Stimulated activated CD8-positive, alpha-beta memory T cell treated with anti-CD3 and anti-CD28 coated beads, Interleukin-4, amount 100 ng/mL, for 24 hours (primary cell): Measurements from ENCODE around the gene SMIM11.
"Not testable (repeated sequence)": the region's sequence is repeated elsewhere in the genome, so short reads cannot be mapped to it uniquely, and the experiment has no call there.

Source experiments
- DNase-seq: peaks from one replicate; pipeline ENCODE4 v3.0.0-alpha.2; 2020; ENCODE audit warnings: low read depth

Gene SMIM11

DNA sequence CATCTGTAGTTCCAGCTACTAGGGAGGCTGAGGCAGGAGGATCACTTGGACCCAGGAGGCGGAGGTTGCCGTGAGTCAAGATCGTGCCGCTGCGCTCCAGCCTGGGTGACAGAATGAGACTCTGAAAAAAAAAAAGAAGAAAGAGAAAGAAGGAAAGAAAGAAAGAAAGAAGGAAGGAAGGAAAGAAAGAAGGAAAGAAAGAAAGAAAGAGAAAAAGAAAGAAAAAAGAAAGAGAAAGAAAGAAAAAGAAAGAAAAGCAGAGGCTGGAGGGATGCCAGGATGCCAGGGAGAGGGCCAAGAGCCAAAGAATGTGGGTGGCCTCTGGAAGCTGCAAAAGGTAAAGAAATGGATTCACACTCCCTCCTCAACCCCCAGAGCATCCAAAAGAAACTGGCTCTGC is 19.7 kb upstream of the SMIM11 start:
- no peak for DNase-seq

- DNase-seq: no peak
Observed at GRCh38 chr21:34357889-34358288, 17.4 kb upstream of the SMIM11 start.

DNA sequence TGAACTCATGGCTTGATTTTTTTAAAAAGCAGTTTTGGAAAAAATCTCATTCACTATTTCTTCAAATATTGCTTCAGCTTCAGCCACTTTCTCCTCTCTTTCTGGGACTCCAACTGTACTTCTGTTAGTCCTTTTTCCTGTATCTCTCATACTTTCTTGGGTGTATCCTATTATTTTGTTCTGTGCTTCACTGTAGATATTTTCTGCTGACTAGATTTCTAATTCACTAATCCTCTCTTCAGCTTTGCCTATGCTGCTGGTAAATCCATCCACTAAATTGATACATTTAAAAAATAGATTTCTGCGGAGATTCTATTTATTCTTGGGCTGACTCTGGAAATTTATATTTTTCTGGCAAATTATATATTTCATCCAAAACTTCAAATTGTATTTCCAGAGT is 16.4 kb upstream of the SMIM11 start:
- DNase-seq: no peak

DNA sequence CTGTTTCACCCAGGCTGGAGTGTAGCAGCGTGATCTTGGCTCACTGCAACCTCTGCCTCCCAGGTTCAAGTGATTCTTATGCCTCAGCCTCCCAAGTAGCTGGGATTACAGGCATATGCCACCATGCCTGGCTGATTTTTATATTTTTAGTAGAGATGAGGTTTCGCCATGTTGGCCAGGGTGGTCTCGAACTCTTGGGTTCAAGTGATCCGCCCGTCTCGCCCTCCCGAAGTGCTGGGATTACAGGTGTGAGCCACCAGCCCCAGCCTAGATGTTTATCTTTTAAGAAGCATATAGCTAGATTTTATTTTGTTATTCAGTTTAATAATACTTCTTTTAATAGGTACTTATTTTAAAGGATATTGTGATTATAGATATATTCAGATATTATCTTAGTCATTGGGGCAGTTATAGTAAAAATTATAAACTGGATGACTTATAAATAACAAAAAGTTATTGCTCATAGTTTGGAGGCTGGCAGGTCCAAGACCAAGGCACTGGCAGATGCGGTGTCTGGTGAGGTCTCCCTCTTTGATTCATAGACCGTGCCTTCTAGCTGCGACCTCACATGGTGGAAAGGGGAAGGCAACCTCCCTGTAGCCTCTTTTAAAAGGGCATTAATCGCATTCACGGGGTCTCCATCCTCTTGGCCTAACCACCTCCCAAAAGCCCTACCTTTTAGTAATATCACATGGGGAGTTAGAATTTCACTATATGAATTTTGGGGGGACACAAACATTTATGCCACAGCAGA is 14.6 kb upstream of the SMIM11 start:
- DNase-seq: no peak

- DNase-seq: no peak
Observed at GRCh38 chr21:34362136-34362444, 13.2 kb upstream of the SMIM11 start.

DNA sequence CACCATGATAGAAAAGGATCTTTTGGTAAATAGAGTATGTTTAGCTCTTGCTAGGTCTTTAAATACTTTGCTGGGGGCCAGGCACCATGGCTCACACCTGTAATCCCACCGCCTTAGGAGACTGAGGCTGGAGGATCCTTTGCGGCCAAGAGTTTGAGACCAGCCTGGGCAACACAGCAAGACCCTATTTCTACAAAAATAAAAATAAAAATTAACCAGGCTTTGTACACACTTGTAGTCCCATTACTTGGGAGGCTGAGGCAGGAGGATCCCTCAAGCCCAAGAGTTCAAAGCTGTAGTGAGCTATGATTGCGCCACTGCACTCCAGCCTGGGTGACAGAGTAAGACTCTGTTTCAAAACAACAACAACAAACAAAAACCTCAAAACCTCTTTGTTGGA is 12.6 kb upstream of the SMIM11 start:
- no peak for DNase-seq

GRCh38 chr21:34363733-34364132 is 11.6 kb upstream of the SMIM11 start, which contains the start of gene KCNE2:
KCNE2 (plus strand) TSS chr21:34364006; CDS start chr21:34370479, 6,473 bp downstream.
- no peak for DNase-seq

DNA sequence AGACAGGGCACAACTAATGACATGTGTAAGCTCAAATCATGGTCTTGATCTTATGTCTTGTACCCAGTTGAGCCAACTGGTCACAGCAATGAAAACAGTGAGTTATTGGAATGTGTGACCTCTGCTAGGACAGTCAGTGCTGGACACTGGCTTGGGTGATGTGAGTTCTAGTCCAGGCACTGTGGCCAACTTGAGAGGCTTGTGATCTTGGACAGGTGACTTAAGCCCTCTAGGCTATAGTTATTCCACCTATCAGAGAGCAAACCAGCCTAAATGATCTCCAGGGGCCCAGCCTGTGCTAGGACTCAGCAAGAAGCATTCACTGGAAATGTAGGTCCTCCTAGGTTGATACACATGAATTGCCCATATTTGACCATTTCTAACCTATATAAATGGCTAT is 10.4 kb upstream of the SMIM11 start:
- DNase-seq: no peak

- DNase-seq: no peak
Observed at GRCh38 chr21:34365809-34366208, 9.5 kb upstream of the SMIM11 start.

DNA sequence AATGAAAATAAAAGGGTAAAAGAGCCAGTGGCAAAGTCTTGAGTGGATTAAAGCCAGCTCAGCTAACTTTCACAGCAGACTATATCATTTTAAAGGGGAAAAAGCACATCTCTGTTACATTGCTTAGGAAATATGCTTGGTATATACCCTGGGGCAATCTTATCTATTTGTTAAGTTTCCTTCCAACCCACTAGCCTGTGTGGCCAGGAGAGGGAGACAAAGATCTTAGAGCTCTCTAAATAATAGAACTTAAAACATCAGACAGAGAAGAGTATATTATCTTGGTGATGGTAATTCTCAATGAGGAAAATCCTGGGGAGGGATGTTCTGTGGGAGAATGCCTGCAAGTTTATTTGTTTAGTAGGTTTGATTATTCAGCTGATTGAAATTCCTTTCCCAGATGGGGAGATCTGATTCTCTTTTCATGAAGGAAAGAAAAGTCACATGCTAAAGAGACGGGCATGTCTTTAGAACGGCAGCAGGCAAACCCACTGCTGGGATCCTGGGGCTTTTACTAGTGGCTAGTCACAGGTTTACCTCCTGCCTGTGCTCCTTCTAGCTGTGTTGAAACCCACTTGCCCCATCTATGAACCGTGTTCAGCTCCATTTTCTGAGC is 7.9 kb upstream of the SMIM11 start:
- no peak for DNase-seq

DNA sequence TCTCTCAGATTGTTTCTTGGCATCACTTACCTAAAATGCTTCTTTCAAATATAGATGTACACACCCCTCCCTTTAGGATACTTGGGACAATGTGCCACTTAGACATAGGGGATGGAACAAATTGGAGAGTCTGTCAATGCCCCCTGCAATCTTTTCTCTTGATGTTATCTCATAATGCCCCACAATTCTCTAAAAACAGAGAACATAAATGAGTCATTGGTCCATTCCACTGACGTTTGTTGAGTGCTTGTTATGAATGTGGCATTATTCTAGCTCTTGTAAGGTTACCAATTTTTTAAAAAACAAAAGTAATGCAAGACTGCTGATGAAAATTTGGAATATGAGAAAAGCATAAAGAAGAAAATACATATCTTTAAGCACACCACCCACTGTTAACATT is 5.6 kb upstream of the SMIM11 start:
- no peak for DNase-seq

GRCh38 chr21:34372321-34372720 is 3.0 kb upstream of the SMIM11 start:
- no peak for DNase-seq

DNA sequence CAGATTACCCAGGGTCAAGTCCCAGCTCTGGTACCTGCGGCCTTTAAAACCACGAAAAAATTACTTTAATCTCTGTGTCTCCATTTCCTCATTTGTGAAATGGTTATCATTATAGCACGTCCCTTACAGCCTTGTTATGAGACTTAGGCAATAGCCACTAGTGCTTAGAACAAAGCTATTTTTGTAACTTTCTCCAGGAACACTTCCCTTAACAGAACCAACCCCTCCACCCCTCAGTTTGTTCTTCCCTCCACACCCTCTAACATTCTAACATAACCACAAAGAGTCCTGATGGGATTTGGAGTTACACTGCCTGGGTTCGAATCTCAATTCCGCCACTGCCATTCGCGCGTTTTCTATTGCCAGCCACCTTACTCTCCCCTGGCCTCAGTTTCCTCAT is 845 bp upstream of the SMIM11 start:
- DNase-seq: not testable (repeated sequence)

DNA sequence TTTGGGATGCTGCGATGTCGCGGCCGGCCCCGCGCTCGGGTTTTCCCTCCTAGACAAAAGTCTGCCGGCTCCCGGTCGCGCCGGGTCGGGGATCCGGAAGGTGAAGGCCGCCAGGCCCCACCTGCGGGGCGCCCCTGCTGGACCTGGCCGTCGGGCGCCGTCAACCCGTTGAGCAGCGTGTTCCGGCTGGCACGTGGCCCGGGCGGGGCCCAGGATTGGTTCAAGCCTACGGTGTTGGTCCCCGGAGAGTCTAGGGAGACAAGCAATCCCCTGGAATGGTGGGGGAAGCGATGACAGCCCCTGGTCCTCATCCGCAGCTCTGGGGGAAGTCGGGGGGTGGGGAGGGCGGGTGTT is 289 bp downstream of the SMIM11 start:
- DNase-seq: not testable (repeated sequence)

DNA sequence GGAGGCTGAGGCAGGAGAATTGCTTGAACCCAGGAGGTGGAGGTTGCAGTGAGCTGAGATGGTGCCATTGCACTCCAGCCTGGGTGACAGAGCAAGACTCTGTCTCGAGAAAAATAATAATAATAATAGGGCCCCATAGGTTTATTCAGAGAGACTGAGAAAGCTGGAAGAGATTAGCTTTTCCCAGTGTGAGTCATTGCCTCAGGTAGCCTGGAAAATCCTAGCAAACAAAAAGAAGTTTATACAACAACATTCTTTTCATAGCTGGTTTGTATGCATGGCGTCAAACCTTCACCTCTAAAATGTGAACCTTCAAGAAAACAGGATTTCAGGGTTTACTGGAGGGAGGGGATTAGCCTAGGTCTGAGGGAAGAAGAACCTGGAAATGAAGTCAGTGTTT is 7.8 kb downstream of the SMIM11 start:
- DNase-seq: not testable (repeated sequence)

GRCh38 chr21:34383724-34384415 is 8.6 kb downstream of the SMIM11 start:
- not testable (repeated sequence) for DNase-seq

- not testable (repeated sequence) for DNase-seq
Observed at GRCh38 chr21:34400522-34400921, 25.2 kb downstream of the SMIM11 start.

DNA sequence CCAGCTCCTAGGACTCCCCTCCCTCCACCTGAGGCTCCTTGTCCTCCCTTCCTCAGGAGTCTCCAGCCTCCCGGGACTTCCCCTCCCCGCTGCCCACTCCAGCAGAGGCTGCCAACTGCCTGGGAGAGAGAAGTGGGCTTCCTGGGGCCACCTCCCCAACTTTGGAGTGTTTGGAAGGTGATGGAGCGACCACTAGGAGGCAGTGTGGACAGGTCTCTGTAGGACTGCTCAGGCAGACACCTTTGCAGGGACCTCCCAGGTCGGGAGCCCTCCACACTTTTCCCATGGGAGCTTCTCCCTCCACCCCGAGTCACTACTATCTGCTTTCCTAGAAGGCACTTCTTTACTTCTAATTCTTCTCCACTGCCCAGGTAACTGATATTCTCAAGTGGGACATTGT is 29.4 kb downstream of the SMIM11 start:
- not testable (repeated sequence) for DNase-seq

DNA sequence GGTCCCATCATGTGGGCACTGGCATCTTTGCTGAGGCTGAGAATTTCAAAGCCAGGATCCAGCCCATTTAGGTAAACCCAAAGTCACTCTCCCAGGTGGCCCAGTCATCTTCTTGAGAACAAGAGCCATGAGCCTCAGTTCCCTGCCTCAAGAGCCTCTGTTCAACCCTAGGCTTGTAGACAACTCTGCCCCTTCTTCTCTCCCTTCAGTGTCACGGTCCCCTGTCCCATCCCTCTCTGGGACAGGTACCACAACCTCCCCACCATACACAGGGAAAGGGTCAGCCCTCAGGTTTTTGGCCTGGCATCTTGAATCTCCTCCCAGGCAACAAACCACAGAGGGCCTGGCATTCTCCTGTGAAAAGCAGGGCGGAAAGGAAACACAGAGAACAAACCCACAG is 30.4 kb downstream of the SMIM11 start:
- DNase-seq: not testable (repeated sequence)

DNA sequence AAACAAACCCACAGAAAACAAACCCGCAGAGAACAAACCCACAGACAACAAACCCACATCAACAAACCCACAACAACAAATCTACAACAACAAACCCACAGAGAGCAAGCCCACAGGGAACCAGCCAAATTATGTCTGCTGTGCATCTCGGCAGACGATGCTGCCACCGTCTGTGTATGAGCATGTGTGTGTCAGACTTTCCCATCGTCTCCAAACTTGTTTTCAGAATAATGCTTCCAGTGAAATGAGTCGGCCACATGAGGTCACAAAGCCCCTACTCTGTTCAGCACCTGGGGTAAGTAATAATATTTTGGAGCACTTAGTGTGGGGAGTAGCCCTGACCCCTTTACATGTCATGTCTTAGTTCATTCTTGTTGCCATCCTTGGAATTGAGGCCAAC is 30.8 kb downstream of the SMIM11 start:
- DNase-seq: not testable (repeated sequence)

- not testable (repeated sequence) for DNase-seq
Observed at GRCh38 chr21:34406676-34407075, 31.4 kb downstream of the SMIM11 start.

DNA sequence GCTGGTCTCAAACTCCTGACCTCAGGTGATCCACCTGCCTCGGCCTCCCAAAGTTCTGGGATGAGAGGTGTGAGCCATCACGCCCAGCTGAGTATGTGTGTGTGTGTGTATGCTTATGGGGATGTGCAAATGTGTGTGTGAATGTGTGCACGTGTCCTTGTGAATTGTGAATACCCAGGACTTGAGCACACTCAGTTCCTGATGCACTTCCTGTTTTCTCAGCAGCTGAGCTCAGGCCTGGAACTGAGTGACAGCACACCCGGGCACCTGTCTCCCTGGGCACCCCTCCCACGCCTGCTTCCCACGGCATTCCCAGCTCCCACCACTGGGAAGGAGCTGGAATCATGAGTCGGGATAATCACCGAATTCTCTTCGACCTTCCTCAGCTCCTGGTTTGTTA is 32.0 kb downstream of the SMIM11 start:
- DNase-seq: not testable (repeated sequence)

GRCh38 chr21:34417448-34418077 is 42.3 kb downstream of the SMIM11 start:
- not testable (repeated sequence) for DNase-seq
